GM12864 (cell line): ENCODE measurements around the gene CAPN10.
A peak's percentile ranks its signal among the peaks of the same experiment; 100 is the strongest.

Experiments
- DNase-seq: peaks from one replicate; pipeline ENCODE4 v3.0.0-alpha.2; 2011; ENCODE audit warnings: low read depth
- H3K4me3 ChIP-seq: 2 replicates; pipeline ENCODE4 v1.5.1; 2011; ENCODE audit warnings: mild to moderate bottlenecking, low read depth, low read length, control low read depth
- CTCF ChIP-seq: IDR thresholded peaks from 2 replicates; pipeline ENCODE4 v1.5.1; 2011; ENCODE audit warnings: low read depth, mild to moderate bottlenecking, moderate library complexity, low read length, control low read depth, inconsistent platforms; ENCODE audit errors: missing control alignments

Gene CAPN10

DNA sequence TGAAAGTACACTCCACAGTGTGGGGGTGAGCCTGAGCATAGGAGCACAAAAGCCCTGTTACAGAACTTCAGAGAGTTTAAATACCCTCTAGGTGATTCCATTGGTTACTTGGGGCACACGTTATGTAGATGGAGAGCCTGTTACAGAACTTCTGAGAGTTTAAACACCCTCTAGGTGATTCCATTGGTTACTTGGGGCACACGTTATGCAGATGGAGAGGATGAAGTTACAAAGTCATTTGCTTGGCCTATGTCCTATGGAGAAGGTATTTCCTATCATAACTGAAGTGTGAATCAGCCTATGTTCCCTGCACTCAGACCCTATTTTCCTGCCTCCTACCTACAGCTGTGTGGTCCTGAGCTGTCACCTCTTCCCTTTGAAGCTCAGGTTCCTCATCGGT lies 3.8 kb upstream of the CAPN10 start:
- TF ChIP-seq CTCF: no peak
- H3K4me3 ChIP-seq: no peak overlapping the region
- no peak for DNase-seq

GRCh38 chr2:240583774-240584173 lies 2.8 kb upstream of the CAPN10 start:
- DNase-seq: no peak
- H3K4me3 ChIP-seq: no peak overlapping the region; the same call in 1 of the 2 replicates
- no peak for TF ChIP-seq CTCF

GRCh38 chr2:240584486-240585031 lies 2.0 kb upstream of the CAPN10 start:
- peak; percentile 99 for DNase-seq
- TF ChIP-seq CTCF: no peak

GRCh38 chr2:240585101-240585500 lies 1.4 kb upstream of the CAPN10 start:
- H3K4me3 ChIP-seq: peak overlapping the region; percentile 84
- TF ChIP-seq CTCF: no peak
- peak; percentile 65 for DNase-seq

More at GRCh38 chr2:240584486-240585031, 2.0 kb upstream of the CAPN10 start:
- peak overlapping the region; percentile 84 for H3K4me3 ChIP-seq

- no peak for TF ChIP-seq CTCF
- DNase-seq: no peak
- H3K4me3 ChIP-seq: peak overlapping the region; percentile 84
Measured at GRCh38 chr2:240585681-240586197, 795 bp upstream of the CAPN10 start.

- TF ChIP-seq CTCF: no peak
- peak overlapping the region; percentile 84 for H3K4me3 ChIP-seq
- no peak for DNase-seq
Measured at GRCh38 chr2:240586919-240587800, 626 bp downstream of the CAPN10 start.
